ENCODE data around the gene BPIFA1. TPM values are rescaled to one million over a fixed set of nuclear protein-coding genes. Genes with fewer than 3 reads are reported as not detected.
A peak's percentile ranks its signal among the peaks of the same experiment; 100 is the strongest.

Gene BPIFA1
- total RNA-seq, 1 experiment from 2014 or later, result not detected

DNA sequence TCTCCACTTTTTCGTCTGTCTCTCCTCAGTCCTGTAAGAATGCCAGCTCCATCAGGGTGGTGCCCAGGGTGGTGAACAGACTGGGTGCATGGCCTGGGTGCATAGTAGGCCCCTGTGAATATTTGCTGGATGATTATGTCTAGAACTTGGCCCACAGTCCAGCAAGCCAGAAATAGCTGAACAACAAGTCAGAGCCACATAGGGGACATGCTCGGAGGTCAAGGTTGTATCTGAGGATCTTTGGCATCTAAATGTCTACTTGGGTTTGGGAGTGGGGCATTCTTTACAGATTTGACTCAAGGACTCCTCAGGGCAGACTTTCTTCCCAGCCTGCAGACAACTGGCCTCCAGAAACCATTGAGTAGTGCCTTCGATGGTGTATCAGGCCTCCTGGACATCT lies 36.8 kb upstream of the BPIFA1 start:
- ATAC-seq (no peak), DNase-seq (no peak)
- intact Hi-C loops (cut with micrococcal nuclease), result no loop called here
- H3K9me3 ChIP-seq (ENCODE audit: low read length), result no peaks in the 10 kb centered on the region
- no peak overlapping the region for H3K9ac ChIP-seq (ENCODE audit: low read length)
- H3K4me1 ChIP-seq (ENCODE audit: insufficient read depth, low read length), result no peaks in the 10 kb centered on the region
- no peaks in the 10 kb centered on the region for H4K20me1 ChIP-seq (ENCODE audit: low read length)
- H3K27me3 ChIP-seq (ENCODE audit: low read length), result peaks cover 82% of the 10 kb centered on the region
- H3K4me2 ChIP-seq (ENCODE audit: low read length), result no peak overlapping the region
- H3F3A ChIP-seq (ENCODE audit: low read length, unreplicated experiment), result no peaks in the 10 kb centered on the region
- ChIA-PET POLR2A (ENCODE audit: unreplicated experiment) (no interaction called here), CTCF (no interaction called here)
- no peaks in the 10 kb centered on the region for H3K36me3 ChIP-seq (ENCODE audit: low read depth, low read length)
- H3K9me2 ChIP-seq (replicated peaks; ENCODE audit: low read length), result no peaks in the 10 kb centered on the region
- TF ChIP-seq, protein P1, sequence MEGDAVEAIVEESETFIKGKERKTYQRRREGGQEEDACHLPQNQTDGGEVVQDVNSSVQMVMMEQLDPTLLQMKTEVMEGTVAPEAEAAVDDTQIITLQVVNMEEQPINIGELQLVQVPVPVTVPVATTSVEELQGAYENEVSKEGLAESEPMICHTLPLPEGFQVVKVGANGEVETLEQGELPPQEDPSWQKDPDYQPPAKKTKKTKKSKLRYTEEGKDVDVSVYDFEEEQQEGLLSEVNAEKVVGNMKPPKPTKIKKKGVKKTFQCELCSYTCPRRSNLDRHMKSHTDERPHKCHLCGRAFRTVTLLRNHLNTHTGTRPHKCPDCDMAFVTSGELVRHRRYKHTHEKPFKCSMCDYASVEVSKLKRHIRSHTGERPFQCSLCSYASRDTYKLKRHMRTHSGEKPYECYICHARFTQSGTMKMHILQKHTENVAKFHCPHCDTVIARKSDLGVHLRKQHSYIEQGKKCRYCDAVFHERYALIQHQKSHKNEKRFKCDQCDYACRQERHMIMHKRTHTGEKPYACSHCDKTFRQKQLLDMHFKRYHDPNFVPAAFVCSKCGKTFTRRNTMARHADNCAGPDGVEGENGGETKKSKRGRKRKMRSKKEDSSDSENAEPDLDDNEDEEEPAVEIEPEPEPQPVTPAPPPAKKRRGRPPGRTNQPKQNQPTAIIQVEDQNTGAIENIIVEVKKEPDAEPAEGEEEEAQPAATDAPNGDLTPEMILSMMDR (conservative IDR thresholded peaks at IDR 0.05; ENCODE audit: low read depth, low read length), result no peak
- TF ChIP-seq EZH2phosphoT487 (IDR thresholded peaks at IDR 0.05; ENCODE audit: borderline replicate concordance, low read length) (no peak), EZH2 (IDR thresholded peaks at IDR 0.05; ENCODE audit: low read length, unreplicated experiment) (no peak)
- BruUV-seq (replicated peaks), result no TSS peak
- no peak overlapping the region for H3K4me3 ChIP-seq (ENCODE audit: low read length)
- H2AFZ ChIP-seq (ENCODE audit: low read length), result no peak overlapping the region
- no peaks in the 10 kb centered on the region for H3K79me2 ChIP-seq (ENCODE audit: low read length)
- no peak overlapping the region for H3K27ac ChIP-seq (ENCODE audit: low read length)

DNA sequence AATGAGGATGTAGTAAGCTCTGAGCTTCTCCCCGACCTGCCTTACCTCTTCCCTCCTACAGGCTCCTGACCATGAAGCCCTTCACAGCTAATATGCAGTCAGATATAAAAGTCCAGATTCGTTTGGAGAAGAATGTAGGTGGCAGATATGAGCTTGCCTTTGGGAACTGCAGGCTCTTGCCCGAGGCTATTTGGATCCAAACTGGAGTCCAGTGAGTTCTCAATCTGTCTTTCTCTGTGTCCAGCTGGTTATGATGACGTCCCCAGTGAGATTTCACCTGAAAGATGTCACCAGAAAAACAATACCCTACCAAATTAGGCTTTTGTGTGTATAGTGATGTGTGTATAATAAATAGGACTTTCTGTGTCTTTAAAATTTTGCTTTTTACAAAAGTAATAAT lies 33.3 kb upstream of the BPIFA1 start:
- Histone ChIP-seq H3F3A (ENCODE audit: low read length, unreplicated experiment) (no peaks in the 10 kb centered on the region), H3K36me3 (ENCODE audit: low read depth, low read length) (no peaks in the 10 kb centered on the region), H3K27me3 (ENCODE audit: low read length) (peaks cover 90% of the 10 kb centered on the region), H3K9me3 (ENCODE audit: low read length) (no peaks in the 10 kb centered on the region), H2AFZ (ENCODE audit: low read length) (no peak overlapping the region), H3K9ac (ENCODE audit: low read length) (no peak overlapping the region), H3K79me2 (ENCODE audit: low read length) (no peaks in the 10 kb centered on the region), H3K9me2 (replicated peaks; ENCODE audit: low read length) (no peaks in the 10 kb centered on the region), H3K4me3 (ENCODE audit: low read length) (no peak overlapping the region), H4K20me1 (ENCODE audit: low read length) (no peaks in the 10 kb centered on the region), H3K4me2 (ENCODE audit: low read length) (no peak overlapping the region), H3K4me1 (ENCODE audit: insufficient read depth, low read length) (no peaks in the 10 kb centered on the region), H3K27ac (ENCODE audit: low read length) (no peak overlapping the region)
- ChIA-PET CTCF (no interaction called here), POLR2A (ENCODE audit: unreplicated experiment) (no interaction called here)
- intact Hi-C loops (cut with micrococcal nuclease), result no loop called here
- DNase-seq (no peak), ATAC-seq (no peak)
- TF ChIP-seq, protein P1 (conservative IDR thresholded peaks at IDR 0.05; ENCODE audit: low read depth, low read length), result no peak
- BruUV-seq (replicated peaks), result no TSS peak

GRCh38 chr20:33203444-33203843 lies 32.4 kb upstream of the BPIFA1 start:
- intact Hi-C loops (cut with micrococcal nuclease), result no loop called here
- H3K27me3 ChIP-seq (ENCODE audit: low read length), result peaks cover 91% of the 10 kb centered on the region
- H4K20me1 ChIP-seq (ENCODE audit: low read length), result no peaks in the 10 kb centered on the region
- no peak overlapping the region for H3K4me2 ChIP-seq (ENCODE audit: low read length)
- DNase-seq (no peak), ATAC-seq (no peak)
- ChIA-PET POLR2A (ENCODE audit: unreplicated experiment) (no interaction called here), CTCF (no interaction called here)
- no peaks in the 10 kb centered on the region for H3K79me2 ChIP-seq (ENCODE audit: low read length)
- no peak overlapping the region for H3K4me3 ChIP-seq (ENCODE audit: low read length)
- no peaks in the 10 kb centered on the region for H3K9me3 ChIP-seq (ENCODE audit: low read length)
- TF ChIP-seq EZH2 (IDR thresholded peaks at IDR 0.05; ENCODE audit: low read length, unreplicated experiment) (no peak), EZH2phosphoT487 (IDR thresholded peaks at IDR 0.05; ENCODE audit: borderline replicate concordance, low read length) (0 out of 2 replicates have a peak, but pooled peaks have one; percentile 12)
- TF ChIP-seq, protein P1 (conservative IDR thresholded peaks at IDR 0.05; ENCODE audit: low read depth, low read length), result no peak
- BruUV-seq (replicated peaks), result no TSS peak
- no peaks in the 10 kb centered on the region for H3K9me2 ChIP-seq (replicated peaks; ENCODE audit: low read length)
- H3K36me3 ChIP-seq (ENCODE audit: low read depth, low read length), result no peaks in the 10 kb centered on the region
- no peak overlapping the region for H3K27ac ChIP-seq (ENCODE audit: low read length)
- H3F3A ChIP-seq (ENCODE audit: low read length, unreplicated experiment), result no peaks in the 10 kb centered on the region
- H3K9ac ChIP-seq (ENCODE audit: low read length), result no peak overlapping the region
- H2AFZ ChIP-seq (ENCODE audit: low read length), result no peak overlapping the region
- H3K4me1 ChIP-seq (ENCODE audit: insufficient read depth, low read length), result no peaks in the 10 kb centered on the region

All from PC-3 (cell line).